AG04450 (cell line): ENCODE measurements around the gene CRYL1. TPM values are rescaled to one million over a fixed set of nuclear protein-coding genes. Genes with fewer than 3 reads are reported as not detected.

Source experiments
- CTCF ChIA-PET: fragments of 300-600, 350-600 bp; formaldehyde crosslinking; extraction: SDS; loops from one replicate; lab custom pipeline; 2022; ENCODE audit warnings: antibody characterized with exemption, inconsistent platforms; lab: Charles Lee
- POLR2A ChIA-PET: fragments of 350-600 bp; formaldehyde crosslinking; extraction: SDS; loops from one replicate; lab custom pipeline; 2021; ENCODE audit warnings: antibody characterized with exemption, inconsistent platforms; lab: Yijun Ruan, JAX
- DNase-seq: peaks from one replicate; pipeline ENCODE4 v3.0.0-alpha.2; 2011; ENCODE audit warnings: low read depth, low spot score
- H3K27ac ChIP-seq: one replicate; pipeline ENCODE4 v1.5.1; 2012; ENCODE audit warnings: low read depth, low read length, control low read depth
- H3K27me3 ChIP-seq: one replicate; pipeline ENCODE4 v1.6.0; 2012; ENCODE audit warnings: low read length; ENCODE audit not compliant: control insufficient read depth, insufficient read depth
- H3K4me3 ChIP-seq: 2 replicates; pipeline ENCODE4 v1.5.1; 2011; ENCODE audit warnings: mild to moderate bottlenecking, low read depth, low read length, control low read depth
- H3K9me3 ChIP-seq: 2 replicates; pipeline ENCODE4 v1.5.1; 2012; ENCODE audit warnings: low read length; ENCODE audit not compliant: control insufficient read depth, insufficient read depth
- polyA plus RNA-seq: library from polyadenylated mRNA; depleted of rRNA; stranded (reverse); fragments of >200 nt; gene quantifications from 2 replicates; pipeline ENCODE4 v1.2.3, GENCODE V29; 2011
- TF ChIP-seq, protein P1 (sequence below): IDR thresholded peaks from 2 replicates; pipeline ENCODE4 v1.5.1; 2011; ENCODE audit warnings: low read depth, low read length, control low read depth, inconsistent platforms

CRYL1 gene
- polyA plus RNA-seq, 1 experiment: 21.6 TPM

DNA sequence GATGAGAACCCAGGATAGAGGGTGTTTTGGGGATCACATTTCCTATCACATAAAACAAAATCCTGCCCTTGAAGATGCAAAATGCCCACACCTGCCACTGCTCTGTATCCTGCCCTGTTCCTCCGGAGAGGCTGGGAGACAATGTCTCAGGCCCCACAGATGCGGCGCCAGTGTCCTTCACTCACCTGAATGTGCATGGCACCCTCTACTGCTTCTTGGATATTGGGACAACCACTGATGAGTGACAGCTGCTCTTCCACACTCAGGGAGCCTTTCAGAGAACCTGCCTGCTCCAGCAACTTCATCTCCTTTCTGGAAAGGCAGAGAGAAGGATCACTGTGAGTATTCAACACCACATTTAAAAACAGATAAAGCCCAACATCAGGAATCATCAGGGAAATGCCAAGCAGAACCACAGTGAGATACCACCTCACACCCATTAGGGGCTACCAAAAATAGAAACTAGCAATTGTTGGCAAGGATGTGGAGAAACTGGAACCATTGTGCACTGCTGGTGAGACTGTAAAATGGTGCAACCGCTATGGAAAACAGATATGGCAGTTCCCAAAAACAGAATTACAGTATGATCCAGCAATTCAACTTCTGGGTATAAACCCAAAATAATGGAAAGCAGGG lies 36.4 kb downstream of the CRYL1 start:
- ChIA-PET POLR2A (no interaction called here), CTCF (interaction anchor here (1.2 kb wide), 1 partner anchor 339 kb away, joined by 3 read pairs; no protein-coding TSS in a partner anchor)
- Histone ChIP-seq H3K4me3 (no peak overlapping the region), H3K9me3 (no peaks in the 10 kb centered on the region), H3K27me3 (no peaks in the 10 kb centered on the region), H3K27ac (no peak overlapping the region)
- no peak for DNase-seq
- TF ChIP-seq, protein P1, sequence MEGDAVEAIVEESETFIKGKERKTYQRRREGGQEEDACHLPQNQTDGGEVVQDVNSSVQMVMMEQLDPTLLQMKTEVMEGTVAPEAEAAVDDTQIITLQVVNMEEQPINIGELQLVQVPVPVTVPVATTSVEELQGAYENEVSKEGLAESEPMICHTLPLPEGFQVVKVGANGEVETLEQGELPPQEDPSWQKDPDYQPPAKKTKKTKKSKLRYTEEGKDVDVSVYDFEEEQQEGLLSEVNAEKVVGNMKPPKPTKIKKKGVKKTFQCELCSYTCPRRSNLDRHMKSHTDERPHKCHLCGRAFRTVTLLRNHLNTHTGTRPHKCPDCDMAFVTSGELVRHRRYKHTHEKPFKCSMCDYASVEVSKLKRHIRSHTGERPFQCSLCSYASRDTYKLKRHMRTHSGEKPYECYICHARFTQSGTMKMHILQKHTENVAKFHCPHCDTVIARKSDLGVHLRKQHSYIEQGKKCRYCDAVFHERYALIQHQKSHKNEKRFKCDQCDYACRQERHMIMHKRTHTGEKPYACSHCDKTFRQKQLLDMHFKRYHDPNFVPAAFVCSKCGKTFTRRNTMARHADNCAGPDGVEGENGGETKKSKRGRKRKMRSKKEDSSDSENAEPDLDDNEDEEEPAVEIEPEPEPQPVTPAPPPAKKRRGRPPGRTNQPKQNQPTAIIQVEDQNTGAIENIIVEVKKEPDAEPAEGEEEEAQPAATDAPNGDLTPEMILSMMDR: no peak

DNA sequence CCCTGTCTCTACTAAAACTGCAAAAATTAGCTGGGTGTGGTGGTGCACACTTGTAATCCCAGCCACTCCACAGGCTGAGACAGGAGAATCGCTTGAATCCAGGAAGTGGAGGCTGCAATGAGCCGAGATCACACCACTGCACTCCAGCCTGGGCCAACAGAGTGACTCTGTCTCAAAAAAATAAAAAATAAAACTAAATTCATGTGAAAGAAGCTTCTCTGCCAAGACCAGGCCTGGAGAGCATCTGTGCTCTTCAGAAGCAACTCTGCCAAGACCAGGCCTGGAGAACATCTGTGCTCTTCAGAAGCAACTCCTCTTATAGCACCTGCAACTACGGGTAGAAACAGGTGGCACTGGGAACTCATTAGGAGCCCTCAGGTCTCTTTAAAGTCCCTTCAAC lies 37.7 kb downstream of the CRYL1 start:
- CTCF ChIA-PET: interaction anchor here (0.6 kb wide), 1 partner anchor 385 kb away, joined by 4 read pairs; no protein-coding TSS in a partner anchor
- TF ChIP-seq, protein P1: no peak
- H3K4me3 ChIP-seq: no peak overlapping the region

DNA sequence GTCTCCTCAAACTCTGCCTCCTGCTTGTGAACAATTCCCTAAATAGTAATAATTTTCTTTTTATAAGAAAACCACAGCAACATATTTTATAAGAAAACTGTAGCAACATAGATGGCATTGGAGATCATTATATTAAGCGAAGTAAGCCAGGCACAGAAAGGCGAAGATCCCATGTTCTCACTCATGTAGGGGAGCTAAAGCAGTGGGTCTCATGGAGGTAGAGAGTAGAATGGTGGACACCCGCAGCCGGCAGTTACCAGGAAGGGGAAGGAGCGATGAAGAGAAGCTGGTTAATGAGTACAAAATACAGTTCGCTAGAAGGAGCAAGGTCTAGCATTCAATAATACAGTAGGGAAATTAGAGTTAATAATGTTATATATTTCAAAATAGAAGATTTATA lies 42.9 kb downstream of the CRYL1 start:
- POLR2A ChIA-PET: no interaction called here
- H3K27me3 ChIP-seq: no peaks in the 10 kb centered on the region
- H3K9me3 ChIP-seq: no peaks in the 10 kb centered on the region; the same call in 1 of the 2 replicates
- no peak overlapping the region for H3K27ac ChIP-seq
- DNase-seq: no peak
- TF ChIP-seq, protein P1: no peak
- CTCF ChIA-PET: interaction anchor here (2.1 kb wide), 1 partner anchor 12 kb away, joined by 5 read pairs; no protein-coding TSS in a partner anchor
- no peak overlapping the region for H3K4me3 ChIP-seq

More for the DNA sequence above, 37.7 kb downstream of the CRYL1 start:
- no peak for DNase-seq
- POLR2A ChIA-PET: no interaction called here
- Histone ChIP-seq H3K9me3 (no peaks in the 10 kb centered on the region; the same call in 1 of the 2 replicates), H3K27ac (no peak overlapping the region), H3K27me3 (no peaks in the 10 kb centered on the region)

DNA sequence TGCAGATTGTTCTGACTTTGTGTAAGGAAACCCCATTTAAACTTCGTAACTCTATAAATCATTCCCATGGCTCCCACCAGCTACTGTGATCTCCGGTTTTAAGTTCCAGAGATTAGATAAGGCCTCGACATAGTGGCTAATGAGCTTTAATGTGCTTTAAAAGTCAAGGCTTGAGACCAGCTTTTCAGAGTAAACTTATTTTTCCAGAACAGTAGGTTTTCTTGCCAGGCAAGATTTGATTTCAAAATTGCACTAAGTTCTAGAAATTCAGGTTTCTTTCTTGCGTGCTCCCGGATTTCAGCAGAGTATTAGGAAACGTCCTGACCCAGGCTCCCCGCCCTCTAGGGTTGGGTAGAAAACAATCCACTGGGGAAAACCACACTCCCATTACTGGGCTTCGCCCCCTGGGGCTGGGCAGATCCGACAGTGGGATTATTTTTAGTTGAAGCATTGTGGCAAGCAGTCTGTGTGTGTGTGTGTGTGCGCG lies 43.3 kb downstream of the CRYL1 start:
- CTCF ChIA-PET: interaction anchor here (0.6 to 2.1 kb wide), 2 partner anchors 12 to 212 kb away, joined by 4 to 5 read pairs; no protein-coding TSS in a partner anchor

DNA sequence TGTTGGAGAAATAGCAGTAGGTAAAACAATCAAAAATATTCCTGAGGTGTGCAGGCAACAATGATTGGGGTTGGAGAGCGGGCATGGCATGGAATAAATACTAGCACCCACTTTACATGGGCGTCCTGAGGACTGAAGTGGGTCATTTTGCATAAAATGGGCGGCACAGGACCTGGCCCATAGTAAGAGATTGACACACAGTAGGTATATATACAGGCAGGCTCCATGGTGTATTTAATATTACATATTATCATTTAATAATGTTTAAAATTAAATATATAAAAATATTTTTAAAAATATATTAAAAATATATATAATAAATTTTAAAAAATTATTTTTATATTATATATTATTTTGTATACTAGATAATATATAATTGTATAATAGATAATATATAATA lies 48.3 kb downstream of the CRYL1 start:
- Histone ChIP-seq H3K9me3 (no peaks in the 10 kb centered on the region), H3K4me3 (no peak overlapping the region), H3K27me3 (no peaks in the 10 kb centered on the region), H3K27ac (no peak overlapping the region)
- no peak for DNase-seq
- ChIA-PET CTCF (interaction anchor here (1.8 kb wide), 1 partner anchor 351 kb away, joined by 6 read pairs; no protein-coding TSS in a partner anchor), POLR2A (no interaction called here)
- TF ChIP-seq, protein P1: no peak

More for the DNA sequence above, 43.3 kb downstream of the CRYL1 start:
- DNase-seq: no peak
- no peak overlapping the region for H3K27ac ChIP-seq
- H3K4me3 ChIP-seq: no peak overlapping the region
- H3K27me3 ChIP-seq: no peaks in the 10 kb centered on the region
- POLR2A ChIA-PET: no interaction called here
- TF ChIP-seq, protein P1: no peak
- H3K9me3 ChIP-seq: no peaks in the 10 kb centered on the region; the same call in 1 of the 2 replicates
